ENCODE results near the gene TNFSF9. TPM values are rescaled to one million over a fixed set of nuclear protein-coding genes. Genes with fewer than 3 reads are reported as not detected.

Gene TNFSF9
- total RNA-seq, 4 donors from 2014 or later, result 1.5 to 3.7 TPM; not detected in 2

DNA sequence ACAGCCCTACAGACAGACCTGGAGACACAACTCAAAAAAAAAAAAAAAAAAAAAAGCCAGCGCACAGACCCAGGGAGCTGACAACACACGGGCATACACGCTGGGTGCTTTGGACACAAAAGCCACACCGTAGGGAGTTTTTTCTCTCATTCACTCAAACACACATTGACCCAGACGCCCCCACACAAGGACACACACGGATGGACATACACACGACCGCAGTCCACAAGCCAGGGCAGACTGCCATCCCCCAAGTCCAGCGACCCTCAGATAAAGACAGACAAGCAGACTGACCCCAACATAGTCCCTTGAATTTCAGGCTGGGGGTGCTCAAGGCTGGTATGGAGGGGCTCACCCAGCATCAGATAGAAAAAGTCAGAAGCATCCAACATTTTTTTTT is 16.7 kb upstream of the TNFSF9 start:
- TF ChIP-seq CTCF (IDR thresholded peaks at IDR 0.05; ENCODE audit: low read depth), result no peak

DNA sequence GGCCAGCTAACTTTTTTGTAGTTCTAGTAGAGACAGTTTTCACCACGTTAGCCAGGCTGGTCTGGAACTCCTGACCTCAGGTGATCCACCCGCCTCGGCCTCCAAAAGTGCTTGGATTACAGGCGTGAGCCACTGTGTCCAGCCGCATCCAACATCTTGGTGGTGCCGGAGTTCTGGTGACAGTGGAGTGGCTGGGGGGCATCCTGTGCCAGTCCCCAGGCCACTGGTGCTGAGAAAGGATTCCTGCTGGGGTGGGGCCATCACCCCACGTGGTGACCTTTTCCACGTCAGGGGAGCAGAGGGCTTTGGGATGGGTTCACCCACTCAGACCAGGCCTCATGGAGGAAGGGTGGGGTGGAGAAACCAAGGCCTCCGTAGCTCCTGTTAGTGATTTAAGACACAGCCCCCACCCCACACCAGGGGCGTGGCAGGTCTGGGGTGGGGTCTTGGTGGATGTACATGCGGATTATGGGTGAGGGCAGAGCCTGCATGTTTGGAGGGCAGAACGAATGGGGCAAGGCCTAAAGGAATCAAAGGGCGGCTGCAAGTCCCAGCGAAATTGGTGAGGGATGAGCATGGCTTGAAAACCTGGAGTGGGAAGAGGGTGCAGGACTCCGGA is 15.8 kb upstream of the TNFSF9 start:
- no peak for TF ChIP-seq CTCF (IDR thresholded peaks at IDR 0.05; ENCODE audit: low read depth)

GRCh38 chr19:6516018-6516658 is 14.7 kb upstream of the TNFSF9 start:
- TF ChIP-seq CTCF (IDR thresholded peaks at IDR 0.05; ENCODE audit: low read depth), result no peak

DNA sequence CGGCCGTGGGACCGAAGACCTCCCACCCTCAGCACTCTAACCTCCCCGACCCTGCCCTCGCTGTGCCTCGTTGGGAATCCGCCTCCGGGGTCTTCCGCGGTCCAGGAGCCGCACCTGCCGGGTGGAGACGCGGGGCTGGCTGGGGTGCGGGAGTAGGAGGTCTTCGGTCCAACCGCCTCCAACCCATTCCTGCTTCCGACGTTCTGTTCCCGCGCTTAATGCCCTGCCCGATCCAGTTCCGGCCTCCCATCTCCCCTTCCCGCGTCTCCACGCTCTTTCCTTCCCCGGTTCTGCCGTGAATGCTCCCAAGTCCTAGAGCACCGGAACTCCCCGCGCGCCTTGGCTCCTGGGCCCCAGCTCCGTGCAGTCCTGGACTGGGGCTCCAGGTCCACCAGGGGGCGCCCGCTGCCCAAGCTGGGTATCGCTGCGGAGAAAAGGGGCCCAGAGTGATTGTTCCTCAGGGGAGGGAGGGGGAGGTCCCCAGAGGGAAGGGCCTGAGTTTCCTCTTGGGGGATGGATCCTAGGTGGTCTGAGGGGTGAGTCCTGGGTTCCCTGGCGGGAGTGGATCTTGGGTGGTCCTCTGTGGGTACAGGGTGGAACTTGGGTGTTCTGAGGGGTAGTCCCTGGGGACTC is 14.1 kb upstream of the TNFSF9 start:
- no peak for TF ChIP-seq CTCF (IDR thresholded peaks at IDR 0.05; ENCODE audit: low read depth)

DNA sequence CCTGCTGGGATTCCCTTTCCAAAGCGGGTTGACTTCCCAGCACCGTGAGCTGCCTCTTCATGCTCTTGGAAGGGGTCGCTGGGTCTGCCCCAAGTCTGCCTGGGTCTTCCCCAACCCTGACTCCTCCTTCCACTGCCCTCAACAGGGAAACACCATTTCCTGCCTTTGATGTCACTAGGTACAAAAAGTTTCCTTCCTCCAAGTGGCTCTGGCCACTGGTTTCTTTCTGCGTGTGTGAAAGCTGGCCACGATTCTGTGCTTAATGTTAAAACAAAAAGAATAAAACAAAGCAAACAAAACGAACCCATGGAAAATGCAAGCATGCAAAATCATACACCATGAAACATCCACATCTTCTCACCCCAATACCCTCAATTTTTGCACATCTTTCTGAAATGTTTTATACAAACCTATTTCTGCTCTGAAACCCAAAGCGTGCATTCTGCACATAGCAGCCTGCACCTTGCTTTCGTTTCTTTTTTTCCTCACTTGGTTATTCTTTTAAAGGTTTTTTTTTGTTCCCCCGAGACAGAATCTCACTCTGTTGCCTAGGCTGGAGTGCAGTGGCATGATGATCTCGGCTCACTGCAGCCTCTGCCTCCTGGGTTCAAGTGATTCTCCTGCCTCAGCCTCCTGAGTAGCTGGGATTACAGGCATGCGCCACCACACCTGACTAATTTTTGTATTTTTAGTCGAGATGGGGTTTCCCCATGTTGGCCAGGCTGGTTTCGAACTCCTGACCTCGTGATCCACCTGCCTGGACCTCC is 12.5 kb upstream of the TNFSF9 start:
- no peak for TF ChIP-seq CTCF (IDR thresholded peaks at IDR 0.05; ENCODE audit: low read depth)

GRCh38 chr19:6519289-6519688 is 11.5 kb upstream of the TNFSF9 start:
- no peak for TF ChIP-seq CTCF (IDR thresholded peaks at IDR 0.05; ENCODE audit: low read depth)
